GM19240 (cell line): ENCODE results near the gene CTTNBP2.

Experiments used
- DNase-seq: peaks from one replicate; pipeline ENCODE4 v3.0.0; 2011; ENCODE audit warnings: low spot score; ENCODE audit not compliant: insufficient read length

Gene CTTNBP2

GRCh38 chr7:117698018-117698417 lies 175.2 kb downstream of the CTTNBP2 start:
- DNase-seq, result no peak

GRCh38 chr7:117692338-117692737 lies 180.9 kb downstream of the CTTNBP2 start:
- DNase-seq, result no peak

- DNase-seq, result no peak
These were observed 183.1 kb downstream of the CTTNBP2 start for GRCh38 chr7:117690147-117690546.

- no peak for DNase-seq
These were observed 183.8 kb downstream of the CTTNBP2 start for GRCh38 chr7:117689406-117689805.

- DNase-seq, result no peak
These were observed 185.1 kb downstream of the CTTNBP2 start for GRCh38 chr7:117688126-117688525.

- no peak for DNase-seq
These were observed 186.8 kb downstream of the CTTNBP2 start for GRCh38 chr7:117686311-117686935.

- no peak for DNase-seq
These were observed 187.4 kb downstream of the CTTNBP2 start for GRCh38 chr7:117685795-117686194.

GRCh38 chr7:117683430-117684175 lies 189.6 kb downstream of the CTTNBP2 start:
- DNase-seq, result no peak

- no peak for DNase-seq
These were observed 190.4 kb downstream of the CTTNBP2 start for GRCh38 chr7:117682681-117683385.

- no peak for DNase-seq
These were observed 194.1 kb downstream of the CTTNBP2 start for GRCh38 chr7:117679120-117679519.

- DNase-seq, result no peak
These were observed 197.5 kb downstream of the CTTNBP2 start for GRCh38 chr7:117675497-117676435.

- DNase-seq, result no peak
These were observed 198.6 kb downstream of the CTTNBP2 start for GRCh38 chr7:117674617-117675016.

GRCh38 chr7:117673839-117674238 lies 199.4 kb downstream of the CTTNBP2 start:
- no peak for DNase-seq

- no peak for DNase-seq
These were observed 199.9 kb downstream of the CTTNBP2 start for GRCh38 chr7:117673367-117673766.

- DNase-seq, result no peak
These were observed 200.8 kb downstream of the CTTNBP2 start for GRCh38 chr7:117672453-117672852.

GRCh38 chr7:117669818-117670217 lies 203.4 kb downstream of the CTTNBP2 start:
- DNase-seq, result no peak

GRCh38 chr7:117667456-117667855 lies 205.8 kb downstream of the CTTNBP2 start:
- no peak for DNase-seq

GRCh38 chr7:117666689-117667088 lies 206.6 kb downstream of the CTTNBP2 start:
- no peak for DNase-seq

- DNase-seq, result no peak
These were observed 207.2 kb downstream of the CTTNBP2 start for GRCh38 chr7:117666031-117666430.

GRCh38 chr7:117665368-117665767 lies 207.9 kb downstream of the CTTNBP2 start:
- no peak for DNase-seq

GRCh38 chr7:117664047-117664446 lies 209.2 kb downstream of the CTTNBP2 start:
- no peak for DNase-seq
